Astrocyte (in vitro differentiated cells and primary cell): Measurements from ENCODE around the gene KCNJ2. TPM values are rescaled to one million over a fixed set of nuclear protein-coding genes. Genes with fewer than 3 reads are reported as not detected.

Experiments
- DNase-seq: peaks from one replicate; pipeline ENCODE4 v3.0.0-alpha.2; 2010; ENCODE audit warnings: low read depth
- FAIRE-seq: peaks from 2 replicates; lab custom pipeline; 2011; peaks lifted over from hg19 to GRCh38; lab: Jason Lieb, UNC
- H2AFZ ChIP-seq: 2 replicates; pipeline ENCODE4 v1.6.0; 2012; ENCODE audit warnings: low read depth, low read length, inconsistent platforms
- H3K27ac ChIP-seq: 2 replicates; pipeline ENCODE4 v1.5.1; 2011; ENCODE audit warnings: low read depth, low read length, inconsistent platforms
- H3K27me3 ChIP-seq: 2 replicates; pipeline ENCODE4 v1.6.0; 2011; ENCODE audit warnings: low read length, inconsistent platforms; ENCODE audit not compliant: insufficient read depth
- H3K36me3 ChIP-seq: 2 replicates; pipeline ENCODE4 v1.5.1; 2011; ENCODE audit warnings: low read length, inconsistent platforms; ENCODE audit not compliant: insufficient read depth
- H3K4me1 ChIP-seq: 2 replicates; pipeline ENCODE4 v1.5.1; 2011; ENCODE audit warnings: low read length, inconsistent platforms; ENCODE audit not compliant: insufficient read depth
- H3K4me2 ChIP-seq: 2 replicates; pipeline ENCODE4 v1.6.0; 2012; ENCODE audit warnings: low read length, inconsistent platforms
- H3K4me3 ChIP-seq: 2 replicates; pipeline ENCODE4 v1.5.1; 2011; ENCODE audit warnings: low read depth, mild to moderate bottlenecking, low read length, inconsistent platforms; ENCODE audit not compliant: insufficient read depth
- H3K79me2 ChIP-seq: 2 replicates; pipeline ENCODE4 v1.6.0; 2012; ENCODE audit warnings: mild to moderate bottlenecking, low read length, inconsistent platforms; ENCODE audit not compliant: insufficient read depth
- H3K9ac ChIP-seq: 2 replicates; pipeline ENCODE4 v1.6.0; 2012; ENCODE audit warnings: mild to moderate bottlenecking, low read length, inconsistent platforms
- H3K9me3 ChIP-seq: 2 replicates; pipeline ENCODE4 v1.5.1; 2012; ENCODE audit warnings: low read depth, mild to moderate bottlenecking, low read length, inconsistent platforms; ENCODE audit not compliant: insufficient read depth
- H4K20me1 ChIP-seq: 2 replicates; pipeline ENCODE4 v1.6.0; 2012; ENCODE audit warnings: low read length, inconsistent platforms; ENCODE audit not compliant: insufficient read depth
- H3K27ac Mint-ChIP-seq: one replicate; pipeline ENCODE4 v1.8.0; 2021; ENCODE audit warnings: mild to moderate bottlenecking, mixed read lengths; ENCODE audit not compliant: unreplicated experiment
- H3K27me3 Mint-ChIP-seq: one replicate; pipeline ENCODE4 v1.8.0; 2021; ENCODE audit warnings: low read depth, mixed read lengths; ENCODE audit not compliant: unreplicated experiment
- H3K36me3 Mint-ChIP-seq: one replicate; pipeline ENCODE4 v1.8.0; 2021; ENCODE audit warnings: low read depth, mixed read lengths; ENCODE audit not compliant: unreplicated experiment
- H3K4me1 Mint-ChIP-seq: one replicate; pipeline ENCODE4 v1.8.0; 2021; ENCODE audit warnings: low read depth, mixed read lengths; ENCODE audit not compliant: unreplicated experiment
- H3K4me3 Mint-ChIP-seq: one replicate; pipeline ENCODE4 v1.8.0; 2021; ENCODE audit warnings: mild to moderate bottlenecking, moderate library complexity, mixed read lengths; ENCODE audit not compliant: unreplicated experiment
- H3K9me3 Mint-ChIP-seq: one replicate; pipeline ENCODE4 v1.8.0; 2021; ENCODE audit warnings: mild to moderate bottlenecking, mixed read lengths; ENCODE audit not compliant: unreplicated experiment
- CTCF ChIP-seq: IDR thresholded peaks from 2 replicates; pipeline ENCODE4 v1.5.1; 2011; ENCODE audit warnings: low read depth, mild to moderate bottlenecking, inconsistent platforms, low read length, moderate library complexity; ENCODE audit not compliant: insufficient read depth
- EZH2 ChIP-seq: IDR thresholded peaks from 2 replicates; pipeline ENCODE4 v1.6.1; 2012; ENCODE audit warnings: mild to moderate bottlenecking, low read length, inconsistent platforms; ENCODE audit not compliant: insufficient read depth
- total RNA-seq: library from RNA; stranded (reverse); gene quantifications from 2 replicates; pipeline ENCODE4 v1.2.1, GENCODE V29; 2021

The KCNJ2 gene
- total RNA-seq, 1 donor from 2014 or later, result 10.2 TPM

GRCh38 chr17:70201872-70202419 lies 32.6 kb downstream of the KCNJ2 start:
- no peaks in the 10 kb centered on the region for H3K27me3 Mint-ChIP-seq
- Histone ChIP-seq H3K4me2 (no peak overlapping the region), H2AFZ (no peak overlapping the region), H3K36me3 (no peaks in the 10 kb centered on the region), H3K4me3 (no peak overlapping the region), H4K20me1 (no peaks in the 10 kb centered on the region), H3K79me2 (no peaks in the 10 kb centered on the region), H3K27me3 (no peaks in the 10 kb centered on the region), H3K27ac (no peak overlapping the region), H3K4me1 (no peaks in the 10 kb centered on the region), H3K9me3 (no peaks in the 10 kb centered on the region), H3K9ac (no peak overlapping the region)
- FAIRE-seq (no peak), DNase-seq (no peak)
- no peaks in the 10 kb centered on the region for H3K36me3 Mint-ChIP-seq
- H3K27ac Mint-ChIP-seq, result no peak overlapping the region
- H3K9me3 Mint-ChIP-seq, result no peaks in the 10 kb centered on the region
- no peak overlapping the region for H3K4me3 Mint-ChIP-seq
- H3K4me1 Mint-ChIP-seq, result no peaks in the 10 kb centered on the region
- TF ChIP-seq CTCF (no peak), EZH2 (no peak)

GRCh38 chr17:70202840-70203239 lies 33.5 kb downstream of the KCNJ2 start:
- TF ChIP-seq CTCF, result no peak
- no peak for TF ChIP-seq EZH2
- H3K27ac Mint-ChIP-seq, result no peak overlapping the region
- H3K4me3 ChIP-seq, result no peak overlapping the region
- FAIRE-seq, result no peak
- no peak overlapping the region for H2AFZ ChIP-seq
- no peaks in the 10 kb centered on the region for H3K4me1 ChIP-seq
- no peaks in the 10 kb centered on the region for H4K20me1 ChIP-seq
- no peak overlapping the region for H3K27ac ChIP-seq
- DNase-seq, result no peak
- H3K79me2 ChIP-seq, result no peaks in the 10 kb centered on the region
- H3K27me3 Mint-ChIP-seq, result no peaks in the 10 kb centered on the region
- H3K4me1 Mint-ChIP-seq, result no peaks in the 10 kb centered on the region
- H3K27me3 ChIP-seq, result no peaks in the 10 kb centered on the region
- H3K9me3 Mint-ChIP-seq, result no peaks in the 10 kb centered on the region
- H3K9me3 ChIP-seq, result no peaks in the 10 kb centered on the region
- H3K9ac ChIP-seq, result no peak overlapping the region
- H3K4me2 ChIP-seq, result no peak overlapping the region
- no peaks in the 10 kb centered on the region for H3K36me3 ChIP-seq
- no peaks in the 10 kb centered on the region for H3K36me3 Mint-ChIP-seq
- no peak overlapping the region for H3K4me3 Mint-ChIP-seq

- H3K4me1 Mint-ChIP-seq, result no peaks in the 10 kb centered on the region
- DNase-seq, result no peak
- no peaks in the 10 kb centered on the region for H3K36me3 Mint-ChIP-seq
- H3K4me2 ChIP-seq, result no peak overlapping the region
- no peaks in the 10 kb centered on the region for H3K27me3 ChIP-seq
- FAIRE-seq, result no peak
- no peaks in the 10 kb centered on the region for H3K27me3 Mint-ChIP-seq
- no peak for TF ChIP-seq CTCF
- no peak for TF ChIP-seq EZH2
- H4K20me1 ChIP-seq, result no peaks in the 10 kb centered on the region
- no peak overlapping the region for H3K27ac ChIP-seq
- H3K9me3 ChIP-seq, result no peaks in the 10 kb centered on the region
- H3K9me3 Mint-ChIP-seq, result no peaks in the 10 kb centered on the region
- no peak overlapping the region for H3K9ac ChIP-seq
- no peaks in the 10 kb centered on the region for H3K79me2 ChIP-seq
- no peak overlapping the region for H3K27ac Mint-ChIP-seq
- H3K36me3 ChIP-seq, result no peaks in the 10 kb centered on the region
- H3K4me3 ChIP-seq, result no peak overlapping the region
- no peaks in the 10 kb centered on the region for H3K4me1 ChIP-seq
- no peak overlapping the region for H2AFZ ChIP-seq
- H3K4me3 Mint-ChIP-seq, result no peak overlapping the region
Observed at GRCh38 chr17:70204431-70204830, 35.1 kb downstream of the KCNJ2 start.
